K562 (cell line): ENCODE results near the gene ERMN. TPM values are rescaled to one million over a fixed set of nuclear protein-coding genes. Genes with fewer than 3 reads are reported as not detected.

ENCODE experiments used
- BCOR ChIP-seq: fragments of 450-650 bp; IDR thresholded peaks from 2 replicates; pipeline ENCODE4 v1.6.1; 2016
- DACH1 ChIP-seq: fragments of 450-650 bp; IDR thresholded peaks from 2 replicates; pipeline ENCODE4 v1.6.1; 2018; ENCODE audit not compliant: partially characterized antibody
- ELF4 ChIP-seq: fragments of 450-650 bp; formaldehyde crosslinking; IDR thresholded peaks from 2 replicates; pipeline ENCODE4 v1.4.0; 2022; ENCODE audit warnings: missing genetic modification characterization
- ETV6 ChIP-seq, 3 experiments: fragments of 150-350 bp in 1 of 3; sonication (generic) in 1 of 3; formaldehyde crosslinking in 1 of 3; IDR thresholded peaks; 2 replicates each; pipeline versions ENCODE4 v1.6.1 to v1.8.0; 2014 to 2022; ENCODE audit warnings: borderline replicate concordance in 2 of 3, low read depth in 2 of 3, antibody characterized with exemption in 1 of 3, low read length in 1 of 3, mild to moderate bottlenecking in 1 of 3, missing genetic modification reagents in 1 of 3
- GABPB1 ChIP-seq: sonication (generic); formaldehyde crosslinking; IDR thresholded peaks from 2 replicates; pipeline ENCODE4 v1.8.0; 2022; ENCODE audit warnings: mild to moderate bottlenecking, missing genetic modification reagents
- HDGF ChIP-seq: fragments of 450-650 bp; IDR thresholded peaks from 2 replicates; pipeline ENCODE4 v1.6.1; 2016
- KDM1A ChIP-seq, 2 experiments: fragments of 450-650 bp; IDR thresholded peaks; 2 replicates each; pipeline ENCODE4 v1.6.1; 2016; ENCODE audit warnings: mild to moderate bottlenecking in 2 of 2
- MTA1 ChIP-seq: fragments of 450-650 bp; IDR thresholded peaks from 2 replicates; pipeline ENCODE4 v1.6.1; 2017; ENCODE audit warnings: borderline replicate concordance
- NFE2 ChIP-seq: IDR thresholded peaks from 2 replicates; pipeline ENCODE4 v1.6.1; 2014; ENCODE audit warnings: antibody characterized with exemption, low read depth
- SNRNP70 ChIP-seq: fragments of 200-400 bp; formaldehyde crosslinking; optimal IDR thresholded peaks from 2 replicates; pipeline ENCODE3; 2017; ENCODE audit warnings: low read depth, low read length
- ZNF274 ChIP-seq: IDR thresholded peaks from 2 replicates; pipeline ENCODE4 v1.6.1; 2011; ENCODE audit warnings: low read depth, mild to moderate bottlenecking, low read length, moderate library complexity, borderline replicate concordance
- polyA plus RNA-seq, 8 experiments: library from polyadenylated mRNA; depleted of rRNA in 4 of 8; stranded (reverse) in 5 of 8; unstranded in 3 of 8; fragments of >200 nt; fragmentation: Nextera tagmentation in 2 of 8; fragmentation: Illumina TruSeq in 1 of 8; extraction: Ambion mirVana in 2 of 8; extraction: Trizol in 1 of 8; gene quantifications; 2 replicates each; pipeline versions ENCODE4 v1.2.1 to v1.2.3, GENCODE V29; 2011 to 2014; ENCODE audit warnings: inconsistent platforms in 1 of 8, missing spikeins in 1 of 8
- total RNA-seq, 7 experiments: library from RNA; depleted of rRNA in 6 of 7; stranded (reverse); fragments of >200 nt in 6 of 7; fragmentation: Illumina TruSeq in 2 of 7; extraction: Trizol in 2 of 7; gene quantifications; 2 replicates each; pipeline versions ENCODE4 v1.2.1 to v1.2.3, GENCODE V29; 2011 to 2021; ENCODE audit warnings: low replicate concordance in 1 of 7
- TF ChIP-seq, protein P1 (sequence below): fragments of 450-650 bp; formaldehyde crosslinking; conservative IDR thresholded peaks from 2 replicates; pipeline ENCODE4 v1.4.0; 2022; ENCODE audit warnings: mild to moderate bottlenecking, missing genetic modification characterization
- TF ChIP-seq, protein P2 (sequence below): fragments of 450-650 bp; IDR thresholded peaks from 2 replicates; pipeline ENCODE4 v1.6.1; 2016; ENCODE audit warnings: mild to moderate bottlenecking
- TF ChIP-seq, protein P3 (sequence below): fragments of 250-450 bp; sonication (Bioruptor Pico); IDR thresholded peaks from 2 replicates; pipeline ENCODE4 v1.4.0; 2020
- TF ChIP-seq, protein P4 (sequence below), 2 experiments: fragments of 150-350 bp in 1 of 2; IDR thresholded peaks; 2 replicates each; pipeline ENCODE4 v1.6.1; 2012 to 2016; ENCODE audit warnings: low read depth in 2 of 2, low read length in 2 of 2, mild to moderate bottlenecking in 1 of 2, moderate library complexity in 1 of 2

ERMN gene
- total and polyA plus RNA-seq, 9 of the 15 experiments (the other 6 are each of a cell fraction or from before 2014, with no cell fraction given), result 0.03 to 0.11 (median 0.05) TPM; not detected in 3

DNA sequence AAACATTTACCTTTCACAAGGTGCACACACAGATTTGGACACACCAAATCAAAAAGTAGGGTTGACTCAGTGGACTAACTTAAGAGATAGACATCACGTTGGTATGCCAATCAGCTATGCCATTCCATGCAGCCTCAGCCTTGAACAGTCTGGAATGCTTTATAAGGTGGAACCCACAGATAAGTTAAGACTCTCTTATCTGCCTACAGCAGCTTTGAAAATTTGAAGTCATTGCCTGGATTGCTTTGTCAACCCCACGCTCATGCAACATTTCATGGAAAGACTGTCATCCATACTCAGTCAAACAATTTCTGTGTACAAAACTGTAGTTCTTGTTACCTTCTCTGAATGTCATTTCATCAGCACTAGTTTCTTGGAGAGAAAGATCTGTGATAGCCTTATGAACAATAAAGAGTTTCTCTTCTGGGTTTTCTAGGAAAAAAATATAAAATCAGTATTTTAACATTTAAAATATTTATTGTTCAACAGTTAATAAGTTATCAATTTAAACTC, 1.2 kb downstream of the ERMN start (continued):
- TF ChIP-seq, protein P1, sequence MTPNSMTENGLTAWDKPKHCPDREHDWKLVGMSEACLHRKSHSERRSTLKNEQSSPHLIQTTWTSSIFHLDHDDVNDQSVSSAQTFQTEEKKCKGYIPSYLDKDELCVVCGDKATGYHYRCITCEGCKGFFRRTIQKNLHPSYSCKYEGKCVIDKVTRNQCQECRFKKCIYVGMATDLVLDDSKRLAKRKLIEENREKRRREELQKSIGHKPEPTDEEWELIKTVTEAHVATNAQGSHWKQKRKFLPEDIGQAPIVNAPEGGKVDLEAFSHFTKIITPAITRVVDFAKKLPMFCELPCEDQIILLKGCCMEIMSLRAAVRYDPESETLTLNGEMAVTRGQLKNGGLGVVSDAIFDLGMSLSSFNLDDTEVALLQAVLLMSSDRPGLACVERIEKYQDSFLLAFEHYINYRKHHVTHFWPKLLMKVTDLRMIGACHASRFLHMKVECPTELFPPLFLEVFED, result peak; percentile 94
- TF ChIP-seq MTA1 (peak; percentile 94), NFE2 (peak; percentile 89), DACH1 (peak; percentile 77), SNRNP70 (no peak), HDGF (no peak), ELF4 (CRISPR knock-in tag) (peak; percentile 98), BCOR (peak; percentile 83), KDM1A (IDR thresholded peaks at IDR 0.05) (peak; percentile 100), ZNF274 (peak; percentile 23; the same call in 1 of the 2 replicates), GABPB1 (0 out of 2 replicates have a peak, but pooled peaks have one; percentile 30), ETV6 (IDR thresholded peaks at IDR 0.05; ENCODE audit: borderline replicate concordance in 1 of 2, low read depth in 2 of 2, low read length in 1 of 2) (peak in 1 of 2 experiments; percentile 80; a peak in 1 of 4 replicates), ETV6 (CRISPR knock-in tag; IDR thresholded peaks at IDR 0.05; ENCODE audit: borderline replicate concordance) (no peak)
- TF ChIP-seq, protein P2, sequence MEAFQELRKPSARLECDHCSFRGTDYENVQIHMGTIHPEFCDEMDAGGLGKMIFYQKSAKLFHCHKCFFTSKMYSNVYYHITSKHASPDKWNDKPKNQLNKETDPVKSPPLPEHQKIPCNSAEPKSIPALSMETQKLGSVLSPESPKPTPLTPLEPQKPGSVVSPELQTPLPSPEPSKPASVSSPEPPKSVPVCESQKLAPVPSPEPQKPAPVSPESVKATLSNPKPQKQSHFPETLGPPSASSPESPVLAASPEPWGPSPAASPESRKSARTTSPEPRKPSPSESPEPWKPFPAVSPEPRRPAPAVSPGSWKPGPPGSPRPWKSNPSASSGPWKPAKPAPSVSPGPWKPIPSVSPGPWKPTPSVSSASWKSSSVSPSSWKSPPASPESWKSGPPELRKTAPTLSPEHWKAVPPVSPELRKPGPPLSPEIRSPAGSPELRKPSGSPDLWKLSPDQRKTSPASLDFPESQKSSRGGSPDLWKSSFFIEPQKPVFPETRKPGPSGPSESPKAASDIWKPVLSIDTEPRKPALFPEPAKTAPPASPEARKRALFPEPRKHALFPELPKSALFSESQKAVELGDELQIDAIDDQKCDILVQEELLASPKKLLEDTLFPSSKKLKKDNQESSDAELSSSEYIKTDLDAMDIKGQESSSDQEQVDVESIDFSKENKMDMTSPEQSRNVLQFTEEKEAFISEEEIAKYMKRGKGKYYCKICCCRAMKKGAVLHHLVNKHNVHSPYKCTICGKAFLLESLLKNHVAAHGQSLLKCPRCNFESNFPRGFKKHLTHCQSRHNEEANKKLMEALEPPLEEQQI, result peak; percentile 99
- TF ChIP-seq, protein P3, sequence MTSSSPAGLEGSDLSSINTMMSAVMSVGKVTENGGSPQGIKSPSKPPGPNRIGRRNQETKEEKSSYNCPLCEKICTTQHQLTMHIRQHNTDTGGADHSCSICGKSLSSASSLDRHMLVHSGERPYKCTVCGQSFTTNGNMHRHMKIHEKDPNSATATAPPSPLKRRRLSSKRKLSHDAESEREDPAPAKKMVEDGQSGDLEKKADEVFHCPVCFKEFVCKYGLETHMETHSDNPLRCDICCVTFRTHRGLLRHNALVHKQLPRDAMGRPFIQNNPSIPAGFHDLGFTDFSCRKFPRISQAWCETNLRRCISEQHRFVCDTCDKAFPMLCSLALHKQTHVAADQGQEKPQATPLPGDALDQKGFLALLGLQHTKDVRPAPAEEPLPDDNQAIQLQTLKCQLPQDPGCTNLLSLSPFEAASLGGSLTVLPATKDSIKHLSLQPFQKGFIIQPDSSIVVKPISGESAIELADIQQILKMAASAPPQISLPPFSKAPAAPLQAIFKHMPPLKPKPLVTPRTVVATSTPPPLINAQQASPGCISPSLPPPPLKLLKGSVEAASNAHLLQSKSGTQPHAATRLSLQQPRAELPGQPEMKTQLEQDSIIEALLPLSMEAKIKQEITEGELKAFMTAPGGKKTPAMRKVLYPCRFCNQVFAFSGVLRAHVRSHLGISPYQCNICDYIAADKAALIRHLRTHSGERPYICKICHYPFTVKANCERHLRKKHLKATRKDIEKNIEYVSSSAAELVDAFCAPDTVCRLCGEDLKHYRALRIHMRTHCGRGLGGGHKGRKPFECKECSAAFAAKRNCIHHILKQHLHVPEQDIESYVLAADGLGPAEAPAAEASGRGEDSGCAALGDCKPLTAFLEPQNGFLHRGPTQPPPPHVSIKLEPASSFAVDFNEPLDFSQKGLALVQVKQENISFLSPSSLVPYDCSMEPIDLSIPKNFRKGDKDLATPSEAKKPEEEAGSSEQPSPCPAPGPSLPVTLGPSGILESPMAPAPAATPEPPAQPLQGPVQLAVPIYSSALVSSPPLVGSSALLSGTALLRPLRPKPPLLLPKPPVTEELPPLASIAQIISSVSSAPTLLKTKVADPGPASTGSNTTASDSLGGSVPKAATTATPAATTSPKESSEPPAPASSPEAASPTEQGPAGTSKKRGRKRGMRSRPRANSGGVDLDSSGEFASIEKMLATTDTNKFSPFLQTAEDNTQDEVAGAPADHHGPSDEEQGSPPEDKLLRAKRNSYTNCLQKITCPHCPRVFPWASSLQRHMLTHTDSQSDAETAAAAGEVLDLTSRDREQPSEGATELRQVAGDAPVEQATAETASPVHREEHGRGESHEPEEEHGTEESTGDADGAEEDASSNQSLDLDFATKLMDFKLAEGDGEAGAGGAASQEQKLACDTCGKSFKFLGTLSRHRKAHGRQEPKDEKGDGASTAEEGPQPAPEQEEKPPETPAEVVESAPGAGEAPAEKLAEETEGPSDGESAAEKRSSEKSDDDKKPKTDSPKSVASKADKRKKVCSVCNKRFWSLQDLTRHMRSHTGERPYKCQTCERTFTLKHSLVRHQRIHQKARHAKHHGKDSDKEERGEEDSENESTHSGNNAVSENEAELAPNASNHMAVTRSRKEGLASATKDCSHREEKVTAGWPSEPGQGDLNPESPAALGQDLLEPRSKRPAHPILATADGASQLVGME, result 0 out of 2 replicates have a peak, but pooled peaks have one; percentile 46
- TF ChIP-seq, protein P4, sequence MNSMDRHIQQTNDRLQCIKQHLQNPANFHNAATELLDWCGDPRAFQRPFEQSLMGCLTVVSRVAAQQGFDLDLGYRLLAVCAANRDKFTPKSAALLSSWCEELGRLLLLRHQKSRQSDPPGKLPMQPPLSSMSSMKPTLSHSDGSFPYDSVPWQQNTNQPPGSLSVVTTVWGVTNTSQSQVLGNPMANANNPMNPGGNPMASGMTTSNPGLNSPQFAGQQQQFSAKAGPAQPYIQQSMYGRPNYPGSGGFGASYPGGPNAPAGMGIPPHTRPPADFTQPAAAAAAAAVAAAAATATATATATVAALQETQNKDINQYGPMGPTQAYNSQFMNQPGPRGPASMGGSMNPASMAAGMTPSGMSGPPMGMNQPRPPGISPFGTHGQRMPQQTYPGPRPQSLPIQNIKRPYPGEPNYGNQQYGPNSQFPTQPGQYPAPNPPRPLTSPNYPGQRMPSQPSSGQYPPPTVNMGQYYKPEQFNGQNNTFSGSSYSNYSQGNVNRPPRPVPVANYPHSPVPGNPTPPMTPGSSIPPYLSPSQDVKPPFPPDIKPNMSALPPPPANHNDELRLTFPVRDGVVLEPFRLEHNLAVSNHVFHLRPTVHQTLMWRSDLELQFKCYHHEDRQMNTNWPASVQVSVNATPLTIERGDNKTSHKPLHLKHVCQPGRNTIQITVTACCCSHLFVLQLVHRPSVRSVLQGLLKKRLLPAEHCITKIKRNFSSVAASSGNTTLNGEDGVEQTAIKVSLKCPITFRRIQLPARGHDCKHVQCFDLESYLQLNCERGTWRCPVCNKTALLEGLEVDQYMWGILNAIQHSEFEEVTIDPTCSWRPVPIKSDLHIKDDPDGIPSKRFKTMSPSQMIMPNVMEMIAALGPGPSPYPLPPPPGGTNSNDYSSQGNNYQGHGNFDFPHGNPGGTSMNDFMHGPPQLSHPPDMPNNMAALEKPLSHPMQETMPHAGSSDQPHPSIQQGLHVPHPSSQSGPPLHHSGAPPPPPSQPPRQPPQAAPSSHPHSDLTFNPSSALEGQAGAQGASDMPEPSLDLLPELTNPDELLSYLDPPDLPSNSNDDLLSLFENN (IDR thresholded peaks at IDR 0.05; ENCODE audit: low read depth in 2 of 2, low read length in 2 of 2), result peak in 1 of 2 experiments; percentile 99; a peak in 2 of 4 replicates
